ENCODE data around the gene DNAJC15. TPM values are rescaled to one million over a fixed set of nuclear protein-coding genes. Genes with fewer than 3 reads are reported as not detected.

Gene DNAJC15
- total and polyA plus RNA-seq, 5 donors from 2014 or later, result 12.6 to 36.5 (median 22.5) TPM

DNA sequence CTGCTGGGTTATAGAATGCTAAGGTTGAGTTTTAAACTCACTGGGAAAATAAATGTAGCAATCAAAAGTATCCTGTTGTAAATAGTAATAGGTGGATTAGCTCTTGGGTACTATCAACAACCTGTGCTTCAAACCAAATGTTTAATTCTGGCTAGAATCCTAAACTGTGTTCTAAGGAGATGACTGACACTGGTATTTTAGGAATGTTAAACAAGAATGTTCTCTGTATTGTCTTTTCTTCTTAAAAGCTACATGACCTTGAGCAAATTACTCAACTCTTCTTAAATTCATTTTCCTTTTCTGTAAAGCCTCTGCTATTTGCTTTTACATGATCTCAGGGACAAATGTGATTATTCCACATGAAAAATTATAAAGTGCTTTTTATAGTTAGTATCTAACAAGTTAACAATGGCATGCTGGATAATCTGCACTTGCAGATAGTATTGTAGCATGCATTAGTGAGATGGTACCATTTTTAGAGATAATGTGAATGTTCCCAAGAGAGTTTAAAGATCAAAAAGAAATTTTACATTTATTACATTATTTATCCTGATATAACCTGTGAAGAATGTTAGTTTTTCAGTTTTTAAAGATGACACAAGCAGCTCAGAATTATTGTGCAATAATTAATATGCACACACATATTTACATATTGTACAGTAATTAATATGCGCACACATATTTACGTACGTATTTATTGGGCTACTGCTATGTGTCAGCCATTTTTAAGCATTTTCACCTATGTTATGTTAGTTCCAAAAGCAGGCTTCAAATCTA lies 17.7 kb upstream of the DNAJC15 start:
- H3K4me3 Mint-ChIP-seq, result no peak overlapping the region
- DNase-seq (no peak), ATAC-seq (ENCODE audit: low read depth in 2 of 2) (no peak)
- Histone ChIP-seq H3K36me3 (ENCODE audit: control insufficient read depth, insufficient read depth, low read length) (no peaks in the 10 kb centered on the region), H3K27me3 (ENCODE audit: control insufficient read depth, insufficient read depth, low read length) (no peaks in the 10 kb centered on the region), H3K4me1 (ENCODE audit: control insufficient read depth, insufficient read depth, low read length, poor library complexity, severe bottlenecking) (no peaks in the 10 kb centered on the region), H3K27ac (ENCODE audit: insufficient read depth, low read length, poor library complexity, severe bottlenecking) (no peak overlapping the region), H3K4me3 (ENCODE audit: low read depth, low read length) (no peak overlapping the region), H3K9me3 (ENCODE audit: control insufficient read depth in 2 of 2, low read length in 2 of 2) (no peaks in the 10 kb centered on the region)
- H3K9me3 Mint-ChIP-seq, result peaks cover 0 to 7% (median 0%) of the 10 kb centered on the region in 7 donors
- H3K27ac Mint-ChIP-seq, result no peak overlapping the region
- H3K27me3 Mint-ChIP-seq, result peaks cover 17% of the 10 kb centered on the region
- peaks cover 0 to 4% (median 0%) of the 10 kb centered on the region in 4 donors for H3K4me1 Mint-ChIP-seq
- H3K36me3 Mint-ChIP-seq, result peaks cover 11% of the 10 kb centered on the region

DNA sequence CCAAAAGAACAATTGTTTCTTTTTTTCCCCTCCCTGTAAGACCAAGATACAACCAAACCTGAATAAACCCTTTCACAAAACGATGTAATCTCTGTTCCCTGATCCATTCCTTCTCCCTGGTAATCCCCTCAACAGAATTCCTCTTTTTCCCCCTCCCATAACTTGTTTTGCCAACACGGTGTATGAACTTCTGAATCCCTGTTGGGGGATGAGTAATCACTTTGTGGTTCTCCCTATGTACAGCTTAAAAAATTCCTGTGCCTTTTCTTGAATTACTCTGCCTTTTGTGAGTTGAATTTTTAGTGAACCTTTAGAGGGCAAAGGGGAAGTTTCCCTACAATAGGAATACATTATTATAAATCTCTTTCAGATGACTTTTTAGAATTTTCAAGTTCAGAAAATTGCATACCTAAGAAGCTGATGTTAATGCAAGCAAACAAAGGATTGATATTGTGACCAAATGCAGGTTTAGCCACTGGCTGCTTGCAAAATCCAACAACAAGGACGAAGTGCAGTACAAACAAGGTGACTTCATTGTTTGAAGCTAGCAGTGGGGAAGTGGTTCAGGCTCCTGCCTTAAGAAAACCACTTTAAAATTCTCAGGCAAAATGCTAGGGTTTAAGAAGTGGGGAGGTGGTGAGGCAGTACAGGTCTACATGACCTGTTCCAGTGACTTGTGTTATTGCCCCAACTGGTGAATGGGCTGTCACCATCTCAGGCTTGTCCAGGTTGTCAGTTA lies 16.3 kb upstream of the DNAJC15 start:
- ATAC-seq (ENCODE audit: low read depth in 2 of 2) (no peak), DNase-seq (no peak)
- Histone ChIP-seq H3K36me3 (ENCODE audit: control insufficient read depth, insufficient read depth, low read length) (no peaks in the 10 kb centered on the region), H3K4me1 (ENCODE audit: control insufficient read depth, insufficient read depth, low read length, poor library complexity, severe bottlenecking) (no peaks in the 10 kb centered on the region), H3K4me3 (ENCODE audit: low read depth, low read length) (no peak overlapping the region), H3K27ac (ENCODE audit: insufficient read depth, low read length, poor library complexity, severe bottlenecking) (no peak overlapping the region), H3K27me3 (ENCODE audit: control insufficient read depth, insufficient read depth, low read length) (no peaks in the 10 kb centered on the region), H3K9me3 (ENCODE audit: control insufficient read depth in 2 of 2, low read length in 2 of 2) (no peaks in the 10 kb centered on the region)
- H3K36me3 Mint-ChIP-seq, result peaks cover 9% of the 10 kb centered on the region
- H3K27me3 Mint-ChIP-seq, result peaks cover 17% of the 10 kb centered on the region
- peaks cover 0 to 7% (median 0%) of the 10 kb centered on the region in 7 donors for H3K9me3 Mint-ChIP-seq
- no peak overlapping the region for H3K27ac Mint-ChIP-seq
- H3K4me1 Mint-ChIP-seq, result peaks cover 0 to 4% (median 0%) of the 10 kb centered on the region in 4 donors
- no peak overlapping the region for H3K4me3 Mint-ChIP-seq

DNA sequence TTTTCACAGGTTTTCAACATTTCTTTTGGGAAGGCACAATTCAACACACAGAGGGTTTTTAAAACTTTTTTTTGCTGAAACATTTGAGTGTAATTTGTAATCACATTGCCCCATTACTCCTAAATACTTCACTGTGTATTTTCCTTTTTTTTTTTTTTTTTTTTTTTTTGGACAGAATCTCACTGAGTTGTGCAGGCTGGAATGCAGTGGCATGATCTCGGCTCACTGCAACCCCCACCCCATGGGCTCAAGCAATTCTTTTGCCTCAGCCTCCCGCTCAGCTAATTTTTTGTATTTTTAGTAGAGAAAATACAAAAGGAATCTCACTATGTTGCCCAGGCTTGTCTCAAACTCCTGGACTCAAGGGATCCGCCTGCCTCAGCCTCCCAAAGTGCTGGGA lies 14.8 kb upstream of the DNAJC15 start:
- DNase-seq (no peak), ATAC-seq (ENCODE audit: low read depth in 2 of 2) (no peak)
- Mint-ChIP-seq H3K27ac (no peak overlapping the region), H3K4me3 (no peak overlapping the region), H3K9me3 (peaks cover 0 to 2% (median 0%) of the 10 kb centered on the region in 7 donors), H3K36me3 (no peaks in the 10 kb centered on the region), H3K27me3 (peaks cover 17% of the 10 kb centered on the region), H3K4me1 (peaks cover 0 to 4% (median 0%) of the 10 kb centered on the region in 4 donors)
- Histone ChIP-seq H3K4me1 (ENCODE audit: control insufficient read depth, insufficient read depth, low read length, poor library complexity, severe bottlenecking) (no peaks in the 10 kb centered on the region), H3K4me3 (ENCODE audit: low read depth, low read length) (no peak overlapping the region), H3K27me3 (ENCODE audit: control insufficient read depth, insufficient read depth, low read length) (no peaks in the 10 kb centered on the region), H3K27ac (ENCODE audit: insufficient read depth, low read length, poor library complexity, severe bottlenecking) (no peak overlapping the region), H3K9me3 (ENCODE audit: control insufficient read depth in 2 of 2, low read length in 2 of 2) (no peaks in the 10 kb centered on the region), H3K36me3 (ENCODE audit: control insufficient read depth, insufficient read depth, low read length) (no peaks in the 10 kb centered on the region)

DNA sequence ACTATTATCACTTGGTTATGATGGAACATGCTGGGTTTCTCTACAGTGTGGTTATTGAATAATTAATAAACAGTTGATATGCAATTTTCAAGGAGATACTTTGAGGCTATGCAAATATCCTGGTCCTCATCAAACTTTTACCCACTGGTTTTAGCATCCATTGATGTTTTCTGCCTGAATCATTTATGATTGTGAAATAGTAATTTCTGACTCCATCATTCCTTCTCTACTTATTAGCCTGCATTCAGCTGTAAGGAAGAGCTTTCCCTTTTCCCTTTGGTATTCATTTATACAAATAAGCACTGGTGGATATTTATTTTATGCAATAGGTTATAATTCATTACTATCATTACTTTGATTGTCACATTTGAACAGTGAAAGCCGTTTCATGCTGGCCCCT lies 13.9 kb upstream of the DNAJC15 start:
- Mint-ChIP-seq H3K36me3 (no peaks in the 10 kb centered on the region), H3K27me3 (peaks cover 17% of the 10 kb centered on the region), H3K9me3 (peaks cover 0 to 2% (median 0%) of the 10 kb centered on the region in 7 donors), H3K4me1 (peaks cover 0 to 4% (median 0%) of the 10 kb centered on the region in 4 donors), H3K4me3 (no peak overlapping the region), H3K27ac (no peak overlapping the region)
- no peak for ATAC-seq (ENCODE audit: low read depth in 2 of 2)
- H3K27ac ChIP-seq (ENCODE audit: insufficient read depth, low read length, poor library complexity, severe bottlenecking), result no peak overlapping the region
- H3K4me3 ChIP-seq (ENCODE audit: low read depth, low read length), result no peak overlapping the region
- no peaks in the 10 kb centered on the region for H3K36me3 ChIP-seq (ENCODE audit: control insufficient read depth, insufficient read depth, low read length)
- H3K27me3 ChIP-seq (ENCODE audit: control insufficient read depth, insufficient read depth, low read length), result no peaks in the 10 kb centered on the region
- no peak for DNase-seq
- H3K9me3 ChIP-seq (ENCODE audit: control insufficient read depth in 2 of 2, low read length in 2 of 2), result no peaks in the 10 kb centered on the region
- H3K4me1 ChIP-seq (ENCODE audit: control insufficient read depth, insufficient read depth, low read length, poor library complexity, severe bottlenecking), result no peaks in the 10 kb centered on the region

DNA sequence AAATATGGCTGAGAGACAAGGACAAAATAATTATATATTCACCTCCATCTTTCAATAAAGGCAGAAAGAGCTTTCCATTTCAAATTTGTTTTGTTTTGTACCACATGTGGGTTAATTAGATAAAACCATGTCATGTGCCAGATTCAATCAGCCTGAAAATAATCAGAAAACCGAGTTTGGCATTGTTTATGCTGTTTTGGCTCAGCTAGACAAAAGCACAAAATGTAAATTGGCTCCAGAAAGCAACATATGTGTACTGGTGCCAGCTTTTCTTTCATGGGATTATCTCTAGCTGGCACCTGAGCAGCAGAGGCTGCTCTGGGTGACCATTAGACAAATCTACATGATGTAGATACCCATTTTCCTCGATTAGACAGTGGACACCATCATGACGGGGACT lies 9.2 kb upstream of the DNAJC15 start:
- ATAC-seq (ENCODE audit: low read depth in 2 of 2) (no peak), DNase-seq (no peak)
- no peaks in the 10 kb centered on the region for H3K27me3 Mint-ChIP-seq
- H3K27ac Mint-ChIP-seq, result no peak overlapping the region
- no peak overlapping the region for H3K4me3 ChIP-seq (ENCODE audit: low read depth, low read length)
- H3K36me3 ChIP-seq (ENCODE audit: control insufficient read depth, insufficient read depth, low read length), result no peaks in the 10 kb centered on the region
- no peaks in the 10 kb centered on the region for H3K4me1 ChIP-seq (ENCODE audit: control insufficient read depth, insufficient read depth, low read length, poor library complexity, severe bottlenecking)
- H3K4me1 Mint-ChIP-seq, result peaks cover 0 to under 1% (median 0%) of the 10 kb centered on the region in 4 donors
- no peak overlapping the region for H3K27ac ChIP-seq (ENCODE audit: insufficient read depth, low read length, poor library complexity, severe bottlenecking)
- no peaks in the 10 kb centered on the region for H3K36me3 Mint-ChIP-seq
- H3K27me3 ChIP-seq (ENCODE audit: control insufficient read depth, insufficient read depth, low read length), result no peaks in the 10 kb centered on the region
- H3K4me3 Mint-ChIP-seq, result no peak overlapping the region
- H3K9me3 ChIP-seq (ENCODE audit: control insufficient read depth in 2 of 2, low read length in 2 of 2), result no peaks in the 10 kb centered on the region
- H3K9me3 Mint-ChIP-seq, result no peaks in the 10 kb centered on the region

DNA sequence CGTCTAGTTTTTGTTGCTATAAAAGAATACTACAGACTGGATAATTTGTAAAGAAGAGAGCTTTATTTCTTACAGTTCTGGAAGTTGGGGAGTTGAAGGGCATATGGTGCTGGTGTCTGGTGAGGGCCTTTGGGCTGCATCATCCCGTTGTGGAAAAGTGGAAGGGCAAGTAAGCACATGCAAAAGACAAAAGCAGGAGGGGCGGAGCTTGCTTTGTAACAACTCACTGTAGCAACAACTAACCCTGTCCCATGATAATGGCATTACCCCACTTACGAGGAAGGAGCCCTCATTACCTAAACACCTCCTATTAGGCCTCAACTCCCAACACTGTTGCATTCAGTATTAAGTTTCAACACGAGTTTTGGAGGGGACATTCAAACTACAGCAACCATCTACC lies 7.2 kb upstream of the DNAJC15 start:
- Histone ChIP-seq H3K4me3 (ENCODE audit: low read depth, low read length) (no peak overlapping the region), H3K27me3 (ENCODE audit: control insufficient read depth, insufficient read depth, low read length) (no peaks in the 10 kb centered on the region), H3K9me3 (ENCODE audit: control insufficient read depth in 2 of 2, low read length in 2 of 2) (no peaks in the 10 kb centered on the region), H3K36me3 (ENCODE audit: control insufficient read depth, insufficient read depth, low read length) (no peaks in the 10 kb centered on the region), H3K27ac (ENCODE audit: insufficient read depth, low read length, poor library complexity, severe bottlenecking) (no peak overlapping the region), H3K4me1 (ENCODE audit: control insufficient read depth, insufficient read depth, low read length, poor library complexity, severe bottlenecking) (no peaks in the 10 kb centered on the region)
- DNase-seq, result no peak
- H3K36me3 Mint-ChIP-seq, result no peaks in the 10 kb centered on the region
- H3K27ac Mint-ChIP-seq, result peak overlapping the region in 1 of 3 donors; percentile 40
- no peak overlapping the region for H3K4me3 Mint-ChIP-seq
- no peaks in the 10 kb centered on the region for H3K27me3 Mint-ChIP-seq
- H3K4me1 Mint-ChIP-seq, result no peaks in the 10 kb centered on the region
- no peaks in the 10 kb centered on the region for H3K9me3 Mint-ChIP-seq
- no peak for ATAC-seq (ENCODE audit: low read depth in 2 of 2)

DNA sequence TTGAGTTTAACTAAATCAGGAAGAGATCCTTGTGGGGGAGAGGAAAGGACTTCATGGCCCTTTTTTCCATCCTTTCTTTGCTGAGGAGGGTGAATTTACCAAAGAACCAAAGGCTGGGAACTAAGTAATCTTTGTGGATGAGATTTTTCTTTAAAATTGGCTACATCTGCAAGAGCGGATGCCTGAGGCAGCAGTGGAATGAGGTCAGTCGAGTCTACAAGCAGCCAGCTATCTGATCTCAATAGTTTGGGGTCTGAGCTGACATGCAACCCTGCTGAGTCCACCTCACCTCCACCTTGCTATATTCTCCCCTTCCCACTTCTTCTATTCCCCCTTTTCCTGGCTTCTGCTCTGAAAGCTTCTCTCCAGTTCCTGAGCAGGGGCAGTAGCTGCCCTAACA lies 3.6 kb upstream of the DNAJC15 start:
- H3K36me3 Mint-ChIP-seq, result no peaks in the 10 kb centered on the region
- H3K4me1 ChIP-seq (ENCODE audit: control insufficient read depth, insufficient read depth, low read length, poor library complexity, severe bottlenecking), result peaks cover 17% of the 10 kb centered on the region
- no peak overlapping the region for H3K4me3 Mint-ChIP-seq
- no peak overlapping the region for H3K27ac Mint-ChIP-seq
- no peaks in the 10 kb centered on the region for H3K27me3 ChIP-seq (ENCODE audit: control insufficient read depth, insufficient read depth, low read length)
- no peaks in the 10 kb centered on the region for H3K36me3 ChIP-seq (ENCODE audit: control insufficient read depth, insufficient read depth, low read length)
- H3K27ac ChIP-seq (ENCODE audit: insufficient read depth, low read length, poor library complexity, severe bottlenecking), result no peak overlapping the region
- no peak overlapping the region for H3K4me3 ChIP-seq (ENCODE audit: low read depth, low read length)
- no peak for ATAC-seq (ENCODE audit: low read depth in 2 of 2)
- peaks cover 2 to 18% (median 8%) of the 10 kb centered on the region in 4 donors for H3K4me1 Mint-ChIP-seq
- H3K9me3 ChIP-seq (ENCODE audit: control insufficient read depth in 2 of 2, low read length in 2 of 2), result no peaks in the 10 kb centered on the region
- H3K9me3 Mint-ChIP-seq, result no peaks in the 10 kb centered on the region
- no peaks in the 10 kb centered on the region for H3K27me3 Mint-ChIP-seq
- no peak for DNase-seq
